ENCODE results near the gene CHMP4A.
A peak's percentile ranks its signal among the peaks of the same experiment; 100 is the strongest.

The CHMP4A gene

DNA sequence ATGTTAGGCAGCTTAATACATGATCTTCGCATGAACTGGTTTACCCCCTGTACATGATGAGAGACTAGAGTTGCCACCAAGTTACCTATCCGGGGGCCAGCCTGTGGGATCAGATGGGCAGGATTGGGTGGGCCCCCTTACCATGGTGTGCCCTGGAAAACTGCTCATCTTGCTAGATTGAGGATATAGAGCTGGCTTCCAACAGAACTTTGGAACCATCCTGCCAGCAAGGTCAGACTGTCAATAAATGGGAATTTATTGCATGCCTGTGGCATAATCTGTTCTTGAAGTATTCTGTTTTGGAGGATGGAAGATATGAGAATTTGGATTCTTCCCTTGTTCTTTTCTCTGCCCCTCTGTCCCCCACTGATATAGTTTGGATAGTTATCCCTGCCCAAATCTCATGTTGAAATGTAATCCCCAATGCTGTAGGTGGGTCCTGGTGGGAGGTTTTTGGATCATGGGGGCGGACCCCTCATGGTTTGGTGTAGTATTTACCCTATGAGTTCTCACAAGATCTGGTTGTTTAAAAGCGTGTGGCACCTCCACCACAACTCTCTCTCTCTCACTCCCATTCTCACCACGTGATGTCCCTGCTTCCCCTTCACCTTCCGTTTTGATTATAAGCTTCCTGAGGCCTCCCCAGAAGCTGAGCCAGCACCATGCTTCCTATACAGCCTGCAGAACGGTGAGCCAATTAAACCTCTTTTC lies 14.3 kb downstream of the CHMP4A start:
- no peak for DNase-seq (ENCODE audit: extremely low read depth in 1 of 2, low read depth in 1 of 2)

DNA sequence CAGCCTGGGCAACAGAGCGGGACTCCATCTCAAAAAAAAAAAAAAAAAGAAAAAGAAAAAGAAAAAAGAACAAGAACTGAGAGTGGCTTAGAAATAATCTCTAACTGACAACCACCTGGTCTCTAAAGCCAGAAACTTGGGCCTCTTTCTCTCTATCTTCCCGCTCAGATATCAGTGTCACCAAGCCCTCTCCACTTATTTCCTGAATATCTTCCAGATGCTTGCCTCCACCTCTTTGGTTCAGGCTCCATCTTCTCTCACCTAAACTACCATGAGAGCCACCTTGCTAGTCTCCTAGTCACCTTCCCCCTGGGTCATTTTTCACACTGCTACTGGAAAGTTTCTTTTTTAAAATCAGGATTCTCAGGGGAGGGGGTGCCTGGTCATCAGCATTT lies 16.2 kb downstream of the CHMP4A start:
- no peak for DNase-seq (ENCODE audit: extremely low read depth in 1 of 2, low read depth in 1 of 2)

- DNase-seq (ENCODE audit: extremely low read depth in 1 of 2, low read depth in 1 of 2), result no peak
Measured at GRCh38 chr14:24196071-24197055, 16.9 kb downstream of the CHMP4A start.

GRCh38 chr14:24195186-24196070 lies 17.9 kb downstream of the CHMP4A start, which contains the start of gene TM9SF1:
Gene TM9SF1 (minus strand): TSS chr14:24195441. CDS start chr14:24195019, 422 bp downstream.
- DNase-seq (ENCODE audit: extremely low read depth in 1 of 2, low read depth in 1 of 2), result peak; percentile 77 to 78

GRCh38 chr14:24194873-24195185 lies 18.5 kb downstream of the CHMP4A start:
- no peak for DNase-seq (ENCODE audit: extremely low read depth in 1 of 2, low read depth in 1 of 2)

- DNase-seq (ENCODE audit: extremely low read depth in 1 of 2, low read depth in 1 of 2), result no peak
Measured at GRCh38 chr14:24194186-24194872, 19.0 kb downstream of the CHMP4A start.

DNA sequence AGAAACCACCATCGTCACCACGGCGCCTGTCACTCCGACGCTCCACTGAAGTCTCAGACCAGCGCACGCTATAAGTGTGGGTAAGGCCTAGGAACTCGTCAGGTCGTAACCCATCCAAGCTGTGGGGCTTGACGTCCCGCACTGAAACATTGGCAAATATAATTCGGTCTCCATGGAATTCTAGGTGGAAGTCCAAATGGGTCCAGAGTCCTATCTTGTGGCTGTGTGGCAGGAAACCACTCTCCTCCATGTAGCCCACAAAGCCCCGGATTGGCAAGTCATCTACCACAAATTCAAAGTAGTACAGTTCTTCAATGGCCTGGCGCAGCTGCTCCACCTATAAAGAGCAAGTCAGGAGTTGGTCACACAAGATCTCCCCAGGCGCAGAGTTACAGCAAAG lies 20.4 kb downstream of the CHMP4A start:
- no peak for DNase-seq (ENCODE audit: extremely low read depth in 1 of 2, low read depth in 1 of 2)

DNA sequence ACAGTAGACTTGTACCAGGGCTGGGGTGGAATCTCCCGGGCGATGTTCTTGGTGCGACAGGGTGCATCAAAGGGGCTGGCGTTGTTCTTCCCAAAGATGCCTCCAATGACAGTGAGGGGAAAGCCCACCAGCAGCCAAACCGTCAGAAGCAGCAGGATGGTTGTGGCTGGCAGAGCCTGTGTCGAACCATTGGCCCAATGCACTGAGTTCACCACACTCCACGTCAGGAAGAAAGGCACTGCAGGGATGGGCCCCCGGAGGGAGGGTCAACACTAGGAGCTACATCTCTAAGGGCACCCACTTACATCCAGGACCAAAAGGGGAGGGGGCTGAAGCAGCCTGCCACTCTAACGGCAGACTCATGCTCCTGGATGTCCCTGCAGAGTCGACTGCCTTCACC lies 22.9 kb downstream of the CHMP4A start:
- no peak for DNase-seq (ENCODE audit: extremely low read depth in 1 of 2, low read depth in 1 of 2)

DNA sequence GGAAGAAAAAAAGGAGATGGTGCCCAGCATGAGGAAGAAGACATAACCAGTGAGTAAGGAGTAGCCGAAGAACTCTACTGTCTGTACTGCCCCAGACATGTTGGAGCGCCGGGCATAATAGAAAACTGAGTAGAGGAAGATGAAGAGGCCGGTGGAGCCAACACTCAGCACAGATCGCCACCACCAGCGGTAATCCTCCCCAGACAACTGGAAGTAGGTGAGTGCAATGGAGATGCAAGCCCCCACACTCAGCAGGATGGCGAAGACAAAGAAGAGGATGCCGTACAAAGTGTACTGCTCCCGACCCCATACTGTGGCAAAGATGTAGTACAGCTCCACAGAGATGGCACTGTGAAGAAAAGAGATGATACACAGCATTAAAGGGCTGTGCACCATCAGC lies 23.8 kb downstream of the CHMP4A start:
- DNase-seq (ENCODE audit: extremely low read depth in 1 of 2, low read depth in 1 of 2), result no peak

DNA sequence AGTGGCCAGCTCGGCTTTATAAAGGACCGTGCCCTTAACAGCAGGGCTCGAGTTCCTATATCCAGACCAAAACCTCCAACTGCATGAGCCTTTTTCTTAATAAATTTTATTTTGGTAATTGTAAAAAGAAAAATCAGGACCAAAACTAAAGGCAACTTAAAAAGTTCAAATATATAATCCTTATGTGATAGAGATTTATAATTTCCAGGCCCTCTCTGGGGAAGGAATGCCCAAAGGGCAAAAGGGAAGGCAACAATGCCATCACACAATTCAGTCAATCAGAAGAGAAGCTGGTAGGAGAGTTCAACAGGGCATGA lies 24.3 kb downstream of the CHMP4A start:
- no peak for DNase-seq (ENCODE audit: extremely low read depth in 1 of 2, low read depth in 1 of 2)

- DNase-seq (ENCODE audit: extremely low read depth in 1 of 2, low read depth in 1 of 2), result peak; percentile 85 to 95
Measured at GRCh38 chr14:24188251-24189058, 24.8 kb downstream of the CHMP4A start, which contains the start of gene IPO4. Gene IPO4 (minus strand): TSS chr14:24188816. CDS start chr14:24188787, 29 bp downstream.

GRCh38 chr14:24187539-24187915 lies 25.8 kb downstream of the CHMP4A start:
- DNase-seq (ENCODE audit: extremely low read depth in 1 of 2, low read depth in 1 of 2), result no peak

DNA sequence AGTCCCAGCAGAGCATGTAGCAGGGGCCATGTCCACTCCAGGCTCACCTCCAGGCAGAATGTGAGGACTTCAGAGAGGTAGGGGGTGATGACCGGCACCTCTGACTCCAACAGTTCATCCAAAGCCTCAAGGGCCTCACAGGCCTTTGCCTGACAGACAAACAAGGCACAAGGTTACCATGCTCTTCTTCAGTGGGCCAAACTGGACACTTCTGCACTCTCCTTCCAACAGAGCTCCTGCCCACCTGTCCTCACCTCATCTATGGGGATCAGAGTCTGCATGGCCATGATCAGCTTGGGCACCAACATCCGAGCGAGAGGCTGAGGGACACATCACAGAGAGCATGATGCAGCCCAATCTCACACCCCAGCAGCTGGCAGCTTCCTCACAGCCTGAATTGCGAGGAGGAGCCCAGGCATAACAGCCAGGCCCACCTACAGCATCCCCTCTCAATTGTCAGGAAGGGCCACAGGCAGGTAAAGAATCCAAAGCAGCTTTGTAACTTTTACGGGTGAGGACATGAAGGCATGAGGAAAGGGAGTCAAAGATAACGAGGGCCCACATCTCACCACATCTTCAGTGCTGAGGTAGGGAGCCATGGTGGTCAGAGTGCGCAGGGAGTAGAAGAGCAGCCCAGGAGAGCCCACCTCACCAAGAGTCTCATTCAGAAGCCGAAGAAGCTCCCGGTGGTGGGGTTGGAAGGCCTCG lies 26.3 kb downstream of the CHMP4A start:
- DNase-seq (ENCODE audit: extremely low read depth in 1 of 2, low read depth in 1 of 2), result no peak

- no peak for DNase-seq (ENCODE audit: extremely low read depth in 1 of 2, low read depth in 1 of 2)
Measured at GRCh38 chr14:24185741-24186140, 27.5 kb downstream of the CHMP4A start.

DNA sequence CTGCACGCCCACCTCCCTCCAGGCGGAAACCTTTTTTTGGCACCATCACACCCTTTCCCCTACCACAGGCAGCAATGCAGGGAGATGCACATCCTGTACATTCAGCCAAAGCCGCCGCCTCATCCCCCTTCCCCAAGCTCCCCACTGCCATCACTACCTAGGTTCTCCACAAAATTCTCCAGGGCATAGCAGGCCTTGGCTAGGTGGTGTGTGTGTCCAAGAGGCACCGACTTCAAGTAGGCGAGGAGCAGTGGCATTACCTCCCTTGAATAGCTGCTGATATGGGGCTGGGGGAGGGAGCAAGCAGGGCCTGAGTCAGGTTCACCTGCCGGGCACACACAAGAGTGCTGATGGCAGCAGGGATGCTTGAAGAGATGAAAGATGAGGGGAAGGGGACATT lies 28.3 kb downstream of the CHMP4A start:
- no peak for DNase-seq (ENCODE audit: extremely low read depth in 1 of 2, low read depth in 1 of 2)

DNA sequence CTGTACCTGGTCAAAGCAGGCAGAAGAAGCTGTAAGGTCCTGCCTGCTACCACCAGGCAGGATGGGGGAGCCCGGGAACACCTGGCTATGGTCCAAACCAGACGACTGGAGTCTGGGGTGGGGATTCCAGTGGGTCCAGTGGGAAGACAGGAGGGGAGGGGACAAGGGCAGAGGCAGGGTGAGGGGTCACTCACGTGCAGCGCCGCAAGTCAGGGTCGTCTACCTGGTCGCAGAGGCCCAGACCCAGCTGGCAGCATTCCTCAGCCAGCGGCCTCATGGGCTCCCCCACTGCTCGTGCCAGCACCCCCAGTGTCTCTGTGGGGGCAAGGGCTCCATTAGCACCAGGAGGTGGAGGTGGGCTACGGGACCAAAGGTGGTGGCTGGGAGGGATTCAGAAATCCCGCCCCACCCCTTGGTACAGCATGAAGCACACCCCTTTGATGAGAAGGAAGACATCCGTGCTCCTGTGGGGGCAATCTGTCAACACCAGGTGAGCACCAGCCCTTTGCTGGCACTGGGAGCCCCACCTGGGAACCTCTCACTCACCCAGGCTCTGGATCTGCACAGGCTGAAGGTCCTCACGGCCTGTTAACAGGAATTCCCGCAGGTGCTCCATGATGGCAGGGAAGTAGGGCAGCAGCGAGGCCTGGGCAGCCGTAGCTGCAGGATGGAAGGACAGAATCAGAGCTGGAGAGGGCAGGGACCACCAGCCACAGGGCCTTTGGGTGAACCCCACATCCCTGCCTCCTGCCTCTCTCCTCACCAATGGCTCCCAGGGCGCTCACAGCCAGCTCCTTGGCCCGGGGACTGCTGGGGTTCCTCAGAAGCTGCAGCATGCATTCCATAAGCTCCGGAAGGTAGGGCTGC lies 29.0 kb downstream of the CHMP4A start:
- no peak for DNase-seq (ENCODE audit: extremely low read depth in 1 of 2, low read depth in 1 of 2)

DNA sequence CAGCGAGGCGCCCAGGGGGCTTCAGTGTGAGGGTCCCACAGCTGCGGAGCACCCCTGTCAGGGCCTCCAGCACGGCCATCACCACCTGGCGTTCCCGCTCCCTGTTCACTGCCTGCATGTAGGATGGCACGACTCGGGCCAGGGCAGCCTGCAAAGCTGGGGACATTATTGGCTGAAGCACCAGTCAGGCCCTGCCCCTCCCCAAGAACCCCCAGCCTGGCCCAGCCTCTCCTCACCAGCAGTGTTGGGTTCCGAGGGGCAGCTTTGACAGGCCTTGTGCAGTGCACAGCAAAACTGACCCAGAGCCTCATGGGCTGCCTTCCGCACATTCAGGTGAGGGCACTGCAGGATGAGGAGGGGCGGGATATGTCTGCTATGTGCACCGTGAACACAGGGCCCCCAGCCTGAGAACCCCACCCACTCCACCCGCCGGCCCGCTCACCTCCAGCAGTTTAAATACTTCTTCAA lies 30.2 kb downstream of the CHMP4A start:
- no peak for DNase-seq (ENCODE audit: extremely low read depth in 1 of 2, low read depth in 1 of 2)

Data from stimulated activated CD8-positive, alpha-beta memory T cell treated with anti-CD3 and anti-CD28 coated beads, Interleukin-7, amount 100 ng/mL, for 48 hours (primary cell).